ENCODE measurements around the gene SCN1B. TPM values are rescaled to one million over a fixed set of nuclear protein-coding genes. Genes with fewer than 3 reads are reported as not detected.

Gene SCN1B
- total and polyA plus RNA-seq, 2 of the 13 experiments (the other 11 are each of a cell fraction or from before 2014, with no cell fraction given) = 2.7 to 20.1 TPM

- Histone ChIP-seq H3K27ac (ENCODE audit: extremely low read length, insufficient read depth, low read length) (no peak overlapping the region), H3K36me3 (replicated peaks in 1 of 2; ENCODE audit: control insufficient read depth in 1 of 2, insufficient read depth in 2 of 2, low read length in 2 of 2) (peaks cover 28 to 52% of the 10 kb centered on the region in 2 experiments; a peak in 4 of 5 replicates), H3K9ac (ENCODE audit: insufficient read depth, low read depth, low read length) (no peak overlapping the region), H3K4me2 (ENCODE audit: low read depth, low read length) (no peak overlapping the region), H2AFZ (ENCODE audit: low read length) (no peak overlapping the region), H3K4me3 (replicated peaks in 1 of 3; ENCODE audit: insufficient read depth in 1 of 3, low read depth in 2 of 3, low read length in 3 of 3) (no peak overlapping the region), H3K4me1 (ENCODE audit: insufficient read depth, low read length) (peaks cover 13% of the 10 kb centered on the region; the same call in 1 of the 2 replicates), H3K79me2 (ENCODE audit: insufficient read depth, low read length) (peaks cover 13% of the 10 kb centered on the region), H3K27me3 (ENCODE audit: control insufficient read depth in 1 of 2, insufficient read depth in 2 of 2, low read length in 2 of 2) (no peaks in the 10 kb centered on the region), H4K20me1 (ENCODE audit: insufficient read depth, low read length) (peaks cover 60% of the 10 kb centered on the region; the same call in 1 of the 2 replicates), H3K9me3 (ENCODE audit: low read length) (no peaks in the 10 kb centered on the region)
- BruUV-seq (replicated peaks) = no TSS peak
- in situ Hi-C loops (cut with HindIII; ENCODE audit: extremely low pct_ligation_motif_present, low pct_unique_long_range_greater_than_20kb) = no loop called here
- POLR2A ChIA-PET = interaction anchor here (3.2 kb wide), 1 partner anchor 9 kb away, joined by 8 read pairs; the partner anchor contains the start of gene HPN
- CTCF ChIA-PET (ENCODE audit: low intra/inter-chr PET ratio, low total read pairs) = no interaction called here
- FAIRE-seq (no peak), DNase-seq (ENCODE audit: low spot score) (no peak), ATAC-seq (no peak)
- WGBS (ENCODE audit: low lambda C conversion rate) = 100% methylated on average over 2 of the region's 5 CpGs
- TF ChIP-seq POLR2AphosphoS5 (IDR thresholded peaks at IDR 0.05; ENCODE audit: low read depth, low read length) (peak; percentile 45; the same call in 1 of the 2 replicates), FOSL2 (CRISPR knock-in tag; IDR thresholded peaks at IDR 0.05) (no peak), POLR2G (IDR thresholded peaks at IDR 0.05; ENCODE audit: low read depth, low read length) (peak; percentile 55)
- TF ChIP-seq, protein P1, sequence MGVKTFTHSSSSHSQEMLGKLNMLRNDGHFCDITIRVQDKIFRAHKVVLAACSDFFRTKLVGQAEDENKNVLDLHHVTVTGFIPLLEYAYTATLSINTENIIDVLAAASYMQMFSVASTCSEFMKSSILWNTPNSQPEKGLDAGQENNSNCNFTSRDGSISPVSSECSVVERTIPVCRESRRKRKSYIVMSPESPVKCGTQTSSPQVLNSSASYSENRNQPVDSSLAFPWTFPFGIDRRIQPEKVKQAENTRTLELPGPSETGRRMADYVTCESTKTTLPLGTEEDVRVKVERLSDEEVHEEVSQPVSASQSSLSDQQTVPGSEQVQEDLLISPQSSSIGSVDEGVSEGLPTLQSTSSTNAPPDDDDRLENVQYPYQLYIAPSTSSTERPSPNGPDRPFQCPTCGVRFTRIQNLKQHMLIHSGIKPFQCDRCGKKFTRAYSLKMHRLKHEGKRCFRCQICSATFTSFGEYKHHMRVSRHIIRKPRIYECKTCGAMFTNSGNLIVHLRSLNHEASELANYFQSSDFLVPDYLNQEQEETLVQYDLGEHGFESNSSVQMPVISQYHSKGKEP (CRISPR knock-in tag; IDR thresholded peaks at IDR 0.05) = no peak
- intact Hi-C loops (cut with micrococcal nuclease; ENCODE audit: unreplicated experiment) = loop anchor here (2.0 kb wide), 1 partner anchor 77 kb away; no protein-coding TSS in a partner anchor
Observed at GRCh38 chr19:35051796-35052195, 21.5 kb downstream of the SCN1B start.

DNA sequence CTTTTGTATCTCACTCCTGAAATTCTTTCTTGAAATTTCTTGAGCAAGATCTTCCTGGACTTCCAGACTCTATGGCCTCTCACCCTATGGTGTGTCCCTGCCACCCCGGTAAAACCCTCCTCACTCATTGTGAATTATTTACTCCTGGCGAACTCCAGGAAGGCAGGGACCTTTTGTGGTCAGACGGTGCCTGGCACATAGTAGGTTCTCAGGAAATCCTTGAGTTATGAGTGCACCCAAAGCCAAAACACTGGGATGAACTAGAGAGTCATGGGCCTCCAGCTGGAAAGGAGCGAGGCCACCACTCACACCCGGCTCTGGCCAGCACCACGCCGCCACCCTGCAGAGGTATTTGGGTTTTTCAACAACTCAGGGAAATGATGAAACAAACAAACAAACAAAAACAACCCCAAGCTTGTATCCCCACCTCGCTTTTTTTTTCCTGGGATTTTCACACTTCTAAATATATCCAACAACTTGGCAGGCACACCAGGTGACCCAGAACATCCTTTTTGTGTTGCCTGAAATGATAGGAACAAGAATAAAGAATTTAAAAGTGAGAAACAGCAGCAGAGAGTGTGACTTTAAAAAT is 22.4 kb downstream of the SCN1B start:
- TF ChIP-seq EZH2 (conservative IDR thresholded peaks at IDR 0.05; ENCODE audit: low read depth, low read length) = no peak
- TF ChIP-seq RNF2 (conservative IDR thresholded peaks at IDR 0.05; ENCODE audit: low read depth) = no peak
- TF ChIP-seq POLR2AphosphoS5 (IDR thresholded peaks at IDR 0.05; ENCODE audit: low read depth, low read length) = 0 out of 2 replicates have a peak, but pooled peaks have one; percentile 7
- no peak for TF ChIP-seq PBX2 (CRISPR knock-in tag; IDR thresholded peaks at IDR 0.05)
- peak; percentile 65 for TF ChIP-seq ZKSCAN1 (IDR thresholded peaks at IDR 0.05; ENCODE audit: low read length)
- in situ Hi-C loops (cut with HindIII; ENCODE audit: extremely low pct_ligation_motif_present, low pct_unique_long_range_greater_than_20kb) = no loop called here
- H3K79me2 ChIP-seq (ENCODE audit: insufficient read depth, low read length) = peaks cover 6% of the 10 kb centered on the region
- ATAC-seq (no peak), FAIRE-seq (no peak), DNase-seq (ENCODE audit: low spot score) (no peak)
- H3K4me1 ChIP-seq (ENCODE audit: insufficient read depth, low read length) = peaks cover 6% of the 10 kb centered on the region; the same call in 1 of the 2 replicates
- intact Hi-C loops (cut with micrococcal nuclease; ENCODE audit: unreplicated experiment) = no loop called here
- no TSS peak for BruUV-seq (replicated peaks)
- no peak overlapping the region for H3K27ac ChIP-seq (ENCODE audit: extremely low read length, insufficient read depth, low read length)
- H3K36me3 ChIP-seq (replicated peaks in 1 of 2; ENCODE audit: control insufficient read depth in 1 of 2, insufficient read depth in 2 of 2, low read length in 2 of 2) = peaks cover 25 to 45% of the 10 kb centered on the region in 2 experiments; a peak in 4 of 5 replicates
- POLR2A ChIA-PET = interaction anchor here (3.2 kb wide), 1 partner anchor 10 kb away, joined by 8 read pairs; the partner anchor contains the start of gene HPN
- H3K27me3 ChIP-seq (ENCODE audit: control insufficient read depth in 1 of 2, insufficient read depth in 2 of 2, low read length in 2 of 2) = no peaks in the 10 kb centered on the region
- H3K9me3 ChIP-seq (ENCODE audit: low read length) = no peaks in the 10 kb centered on the region
- no peak overlapping the region for H3K4me2 ChIP-seq (ENCODE audit: low read depth, low read length)
- H4K20me1 ChIP-seq (ENCODE audit: insufficient read depth, low read length) = peaks cover 53% of the 10 kb centered on the region; the same call in 1 of the 2 replicates
- CTCF ChIA-PET (ENCODE audit: low intra/inter-chr PET ratio, low total read pairs) = no interaction called here
- H2AFZ ChIP-seq (ENCODE audit: low read length) = no peak overlapping the region
- no peak overlapping the region for H3K4me3 ChIP-seq (replicated peaks in 1 of 3; ENCODE audit: insufficient read depth in 1 of 3, low read depth in 2 of 3, low read length in 3 of 3)
- WGBS (ENCODE audit: low lambda C conversion rate) = 94% methylated on average over 8 of the region's 8 CpGs
- H3K9ac ChIP-seq (ENCODE audit: insufficient read depth, low read depth, low read length) = no peak overlapping the region
